ENCODE data around the gene RBM4. TPM values are rescaled to one million over a fixed set of nuclear protein-coding genes. Genes with fewer than 3 reads are reported as not detected.

Gene RBM4
- total and polyA plus RNA-seq, 9 of the 15 experiments (the other 6 are each of a cell fraction or from before 2014, with no cell fraction given), result 81.6 to 233 (median 122) TPM

DNA sequence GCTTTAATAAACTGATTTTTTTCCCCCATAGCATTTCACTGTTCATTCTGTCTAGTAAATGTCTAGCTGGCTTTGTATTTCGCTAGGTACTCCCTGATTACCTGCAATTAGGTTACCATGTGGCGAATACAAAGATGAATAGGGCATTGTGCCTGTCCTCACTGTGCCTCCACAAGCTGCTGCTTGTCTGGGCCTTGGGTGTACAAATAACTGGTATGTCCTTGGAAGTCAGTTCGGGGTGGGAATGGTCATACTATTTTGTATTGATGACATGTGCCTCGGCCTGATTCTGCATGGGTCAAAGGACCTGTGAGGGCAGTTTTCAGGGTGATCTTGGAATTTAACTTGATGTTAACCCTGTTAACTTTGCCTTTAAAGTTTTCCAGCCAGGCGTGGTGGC lies 11.4 kb downstream of the RBM4 start:
- Histone ChIP-seq H4K20me1 (replicated peaks; ENCODE audit: control insufficient read depth, insufficient read depth, low read length) (peaks cover 24% of the 10 kb centered on the region), H3K4me2 (ENCODE audit: insufficient read depth, low read length) (no peak overlapping the region), H3K79me2 (ENCODE audit: control insufficient read depth, insufficient read depth, low read length) (peaks cover 84% of the 10 kb centered on the region), H3K9me1 (ENCODE audit: control insufficient read depth, insufficient read depth, low read length) (no peaks in the 10 kb centered on the region), H3K36me3 (ENCODE audit: control insufficient read depth, insufficient read depth, low read length) (peaks cover 66% of the 10 kb centered on the region), H3K4me3 (no peak overlapping the region), H3K9ac (ENCODE audit: insufficient read depth in 1 of 2, low read depth in 2 of 2, low read length in 2 of 2) (no peak overlapping the region), H3K27me3 (ENCODE audit: control insufficient read depth in 2 of 2, insufficient read depth in 2 of 2, low read length in 2 of 2) (no peaks in the 10 kb centered on the region), H3K4me1 (replicated peaks in 1 of 2; ENCODE audit: control insufficient read depth in 2 of 2, insufficient read depth in 2 of 2, low read length in 2 of 2) (peaks cover 0 to 9% of the 10 kb centered on the region in 2 experiments; a peak in 2 of 5 replicates), H3K27ac (ENCODE audit: extremely low read depth, low read depth, low read length) (no peak overlapping the region), H2AFZ (ENCODE audit: low read depth, low read length) (no peak overlapping the region), H3K9me3 (replicated peaks; ENCODE audit: control insufficient read depth, insufficient read depth, low read depth, low read length) (no peaks in the 10 kb centered on the region)
- TF ChIP-seq CBX3 (IDR thresholded peaks at IDR 0.05; ENCODE audit: borderline replicate concordance in 1 of 2, low read length in 2 of 2) (no peak), ZNF696 (CRISPR knock-in tag; conservative IDR thresholded peaks at IDR 0.05) (no peak), ZNF445 (CRISPR knock-in tag; IDR thresholded peaks at IDR 0.05; ENCODE audit: low read depth) (no peak), SREBF2 (CRISPR knock-in tag; IDR thresholded peaks at IDR 0.05) (no peak), HIVEP1 (CRISPR knock-in tag; IDR thresholded peaks at IDR 0.05) (no peak), SRF (CRISPR knock-in tag; IDR thresholded peaks at IDR 0.05) (no peak), ZKSCAN3 (CRISPR knock-in tag; IDR thresholded peaks at IDR 0.05) (no peak)
- TF ChIP-seq, protein P1, sequence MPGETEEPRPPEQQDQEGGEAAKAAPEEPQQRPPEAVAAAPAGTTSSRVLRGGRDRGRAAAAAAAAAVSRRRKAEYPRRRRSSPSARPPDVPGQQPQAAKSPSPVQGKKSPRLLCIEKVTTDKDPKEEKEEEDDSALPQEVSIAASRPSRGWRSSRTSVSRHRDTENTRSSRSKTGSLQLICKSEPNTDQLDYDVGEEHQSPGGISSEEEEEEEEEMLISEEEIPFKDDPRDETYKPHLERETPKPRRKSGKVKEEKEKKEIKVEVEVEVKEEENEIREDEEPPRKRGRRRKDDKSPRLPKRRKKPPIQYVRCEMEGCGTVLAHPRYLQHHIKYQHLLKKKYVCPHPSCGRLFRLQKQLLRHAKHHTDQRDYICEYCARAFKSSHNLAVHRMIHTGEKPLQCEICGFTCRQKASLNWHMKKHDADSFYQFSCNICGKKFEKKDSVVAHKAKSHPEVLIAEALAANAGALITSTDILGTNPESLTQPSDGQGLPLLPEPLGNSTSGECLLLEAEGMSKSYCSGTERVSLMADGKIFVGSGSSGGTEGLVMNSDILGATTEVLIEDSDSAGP (CRISPR knock-in tag; IDR thresholded peaks at IDR 0.05), result no peak
- DNase-seq (ENCODE audit: extremely low read depth in 1 of 4, low spot score in 3 of 4), result no peak
- no peak for FAIRE-seq
- 96% methylated on average over 5 of the region's 5 CpGs for WGBS (ENCODE audit: insufficient coverage, low coverage, missing lambda C conversion rate)
- no TSS peak for BruUV-seq (replicated peaks)
- CTCF ChIA-PET (ENCODE audit: low intra/inter-chr PET ratio), result no interaction called here
- POLR2A ChIA-PET, result interaction anchor here (1.1 to 26.4 kb wide), 6 partner anchors 10 to 166 kb away, joined by 3 to 387 read pairs (median 44); partner anchors contain the start of genes RBM14, RBM4 and RBM4B
- no peak for ATAC-seq
- in situ Hi-C loops (cut with MboI), result no loop called here
- intact Hi-C loops (cut with micrococcal nuclease), result no loop called here
